ENCODE results near the gene AP5Z1. TPM values are rescaled to one million over a fixed set of nuclear protein-coding genes. Genes with fewer than 3 reads are reported as not detected.

AP5Z1 gene
- 10 to 100 TPM; 39.8 to 50.4 (median 42.1) TPM for total RNA-seq (2021; fragmentation: NEBNext Ultra II Directional; extraction: Animal tissue kit (Norgen Biotek cat#: 25700))
- long read RNA-seq, transcript AP5Z1-201 (17 exons, 2,889 nt), result major isoform, 38 of 49 reads
- long read RNA-seq, partial matches to known transcripts, result 1 of 49 reads
- long read RNA-seq, other reads (novel, unspliced or antisense), result 6 of 49 reads

- peak; percentile 89 for DNase-seq
- Mint-ChIP-seq H3K27me3 (ENCODE audit: insufficient read depth) (peaks cover 13% of the 10 kb centered on the region; the same call in 1 of the 2 replicates), H3K4me3 (peak within 1 kb of the TSS; percentile 100), H3K36me3 (ENCODE audit: low read depth) (peaks cover 14% of the 10 kb centered on the region; the same call in 1 of the 2 replicates), H3K27ac (peak within 1 kb of the TSS; percentile 99), H3K4me1 (ENCODE audit: low read depth) (peaks cover 26% of the 10 kb centered on the region), H3K9me3 (no peaks in the 10 kb centered on the region)
- no peak for TF ChIP-seq CTCF (IDR thresholded peaks at IDR 0.05)
Observed at GRCh38 chr7:4775250-4775847, at the start of gene AP5Z1. AP5Z1 (plus strand) TSS chr7:4775623; CDS start chr7:4775716, 93 bp downstream.

- H3K27ac Mint-ChIP-seq, result peak overlapping the region; percentile 98
- no peak for DNase-seq
- TF ChIP-seq CTCF (IDR thresholded peaks at IDR 0.05), result no peak
Observed at GRCh38 chr7:4725850-4726450, 49.5 kb upstream of the AP5Z1 start.

GRCh38 chr7:4726566-4726965 lies 48.9 kb upstream of the AP5Z1 start:
- Mint-ChIP-seq H3K4me1 (ENCODE audit: low read depth) (peaks cover 30% of the 10 kb centered on the region), H3K27me3 (ENCODE audit: insufficient read depth) (peaks cover 2% of the 10 kb centered on the region), H3K4me3 (no peak overlapping the region), H3K36me3 (ENCODE audit: low read depth) (peaks cover 4% of the 10 kb centered on the region; the same call in 1 of the 2 replicates), H3K27ac (no peak overlapping the region), H3K9me3 (no peaks in the 10 kb centered on the region)
- DNase-seq, result no peak
- no peak for TF ChIP-seq CTCF (IDR thresholded peaks at IDR 0.05)

More at GRCh38 chr7:4725850-4726450, 49.5 kb upstream of the AP5Z1 start:
- peaks cover 30% of the 10 kb centered on the region for H3K4me1 Mint-ChIP-seq (ENCODE audit: low read depth)
- H3K9me3 Mint-ChIP-seq, result no peaks in the 10 kb centered on the region
- peaks cover 2% of the 10 kb centered on the region for H3K27me3 Mint-ChIP-seq (ENCODE audit: insufficient read depth)
- H3K36me3 Mint-ChIP-seq (ENCODE audit: low read depth), result peaks cover 4% of the 10 kb centered on the region; the same call in 1 of the 2 replicates
- peak overlapping the region; percentile 95 for H3K4me3 Mint-ChIP-seq

GRCh38 chr7:4727914-4728705 lies 47.3 kb upstream of the AP5Z1 start:
- no peak for TF ChIP-seq CTCF (IDR thresholded peaks at IDR 0.05)
- H3K4me1 Mint-ChIP-seq (ENCODE audit: low read depth), result peaks cover 29% of the 10 kb centered on the region
- peaks cover 2% of the 10 kb centered on the region for H3K27me3 Mint-ChIP-seq (ENCODE audit: insufficient read depth)
- H3K4me3 Mint-ChIP-seq, result no peak overlapping the region
- H3K9me3 Mint-ChIP-seq, result no peaks in the 10 kb centered on the region
- no peak overlapping the region for H3K27ac Mint-ChIP-seq
- no peak for DNase-seq
- H3K36me3 Mint-ChIP-seq (ENCODE audit: low read depth), result peaks cover 15% of the 10 kb centered on the region; the same call in 1 of the 2 replicates

- Mint-ChIP-seq H3K4me1 (ENCODE audit: low read depth) (peaks cover 27% of the 10 kb centered on the region), H3K27me3 (ENCODE audit: insufficient read depth) (peaks cover 3% of the 10 kb centered on the region), H3K27ac (no peak overlapping the region), H3K36me3 (ENCODE audit: low read depth) (peaks cover 11% of the 10 kb centered on the region; the same call in 1 of the 2 replicates), H3K9me3 (no peaks in the 10 kb centered on the region), H3K4me3 (no peak overlapping the region)
- DNase-seq, result no peak
- TF ChIP-seq CTCF (IDR thresholded peaks at IDR 0.05), result no peak
Observed at GRCh38 chr7:4729266-4729665, 46.2 kb upstream of the AP5Z1 start.
